PC-3 (cell line): ENCODE data around the gene TMEM87B. TPM values are rescaled to one million over a fixed set of nuclear protein-coding genes. Genes with fewer than 3 reads are reported as not detected.

Source experiments
- ATAC-seq: fragments of 200-7000 bp; cut with Tn5 transposase; 2 replicates; pipeline ENCODE4 v1.9.1; 2020; ENCODE audit warnings: mild to moderate bottlenecking, moderate library complexity
- BruUV-seq: library from RNA; stranded (reverse); fragments of 400-500 nt; replicated peaks from 2 replicates; lab custom pipeline; 2021; lab: Mats Ljungman, UMichigan
- CTCF ChIA-PET: fragments of 300-600 bp; sonication (Branson Sonifier 250); formaldehyde crosslinking; loops from one replicate; lab custom pipeline; 2022; ENCODE audit warnings: antibody characterized with exemption; lab: Charles Lee
- POLR2A ChIA-PET: fragments of 300-600 bp; sonication (Branson Sonifier 250); formaldehyde crosslinking; loops from one replicate; lab custom pipeline; 2022; ENCODE audit warnings: antibody characterized with exemption; ENCODE audit not compliant: unreplicated experiment; lab: Charles Lee
- DNase-seq: peaks from one replicate; pipeline ENCODE4 v3.0.0-alpha.2; 2015
- H2AFZ ChIP-seq: fragments of 300-600 bp; sonication (generic); 2 replicates; pipeline ENCODE4 v1.6.0; 2016; ENCODE audit warnings: antibody characterized with exemption, low read length
- H3F3A ChIP-seq: fragments of 300-600 bp; sonication (generic); one replicate; pipeline ENCODE4 v1.6.0; 2017; ENCODE audit warnings: antibody characterized with exemption, low read length, control low read depth, mild to moderate bottlenecking; ENCODE audit not compliant: unreplicated experiment
- H3K27ac ChIP-seq: fragments of 300-600 bp; sonication (generic); 2 replicates; pipeline ENCODE4 v1.5.1; 2016; ENCODE audit warnings: mild to moderate bottlenecking, low read length
- H3K27me3 ChIP-seq: fragments of 300-600 bp; sonication (generic); 2 replicates; pipeline ENCODE4 v1.6.1; 2016; ENCODE audit warnings: low read length, mixed read lengths
- H3K36me3 ChIP-seq: fragments of 300-600 bp; sonication (generic); 2 replicates; pipeline ENCODE4 v1.6.1; 2016; ENCODE audit warnings: low read depth, mixed run types, low read length, mixed read lengths
- H3K4me1 ChIP-seq: fragments of 300-600 bp; sonication (generic); 2 replicates; pipeline ENCODE4 v1.5.1; 2016; ENCODE audit warnings: low read length; ENCODE audit not compliant: insufficient read depth
- H3K4me2 ChIP-seq: fragments of 300-600 bp; sonication (generic); 2 replicates; pipeline ENCODE4 v1.6.0; 2016; ENCODE audit warnings: low read length
- H3K4me3 ChIP-seq: fragments of 300-600 bp; sonication (generic); 2 replicates; pipeline ENCODE4 v1.5.1; 2016; ENCODE audit warnings: mild to moderate bottlenecking, low read length, mixed read lengths
- H3K79me2 ChIP-seq: fragments of 300-600 bp; sonication (generic); 2 replicates; pipeline ENCODE4 v1.6.1; 2017; ENCODE audit warnings: low read length, mixed read lengths
- H3K9ac ChIP-seq: fragments of 300-600 bp; sonication (generic); 2 replicates; pipeline ENCODE4 v1.6.0; 2016; ENCODE audit warnings: mild to moderate bottlenecking, low read length
- H3K9me2 ChIP-seq: fragments of 300-600 bp; sonication (generic); replicated peaks from 2 replicates; pipeline ENCODE4 v1.6.1; 2016; ENCODE audit warnings: mixed run types, low read length, mixed read lengths
- H3K9me3 ChIP-seq: fragments of 300-600 bp; sonication (generic); 2 replicates; pipeline ENCODE4 v1.6.1; 2016; ENCODE audit warnings: low read length, mixed read lengths
- H4K20me1 ChIP-seq: fragments of 300-600 bp; sonication (generic); 2 replicates; pipeline ENCODE4 v1.6.1; 2016; ENCODE audit warnings: low read length, mixed read lengths
- EZH2 ChIP-seq: fragments of 300-600 bp; sonication (generic); IDR thresholded peaks from one replicate; pipeline ENCODE4 v1.6.1; 2017; ENCODE audit warnings: antibody characterized with exemption, mild to moderate bottlenecking, low read length; ENCODE audit not compliant: unreplicated experiment
- EZH2phosphoT487 ChIP-seq: fragments of 300-600 bp; sonication (generic); IDR thresholded peaks from 2 replicates; pipeline ENCODE4 v1.6.1; 2018; ENCODE audit warnings: mild to moderate bottlenecking, antibody characterized with exemption, low read length, borderline replicate concordance
- intact Hi-C: fragments of 100-400 bp; cut with micrococcal nuclease; formaldehyde crosslinking; loops from 2 replicates; pipeline ENCODE4 v1.9.0; 2023
- total RNA-seq: library from RNA; depleted of rRNA; stranded (reverse); fragments of >200 nt; gene quantifications from 2 replicates; pipeline ENCODE4 v1.2.3, GENCODE V29; 2014
- TF ChIP-seq, protein P1 (sequence below): fragments of 300-600 bp; sonication (generic); conservative IDR thresholded peaks from 2 replicates; pipeline ENCODE4 v1.5.1; 2017; ENCODE audit warnings: antibody characterized with exemption, low read depth, mild to moderate bottlenecking, low read length

TMEM87B gene
- total RNA-seq, 1 experiment from 2014 or later, result 11.2 TPM

DNA sequence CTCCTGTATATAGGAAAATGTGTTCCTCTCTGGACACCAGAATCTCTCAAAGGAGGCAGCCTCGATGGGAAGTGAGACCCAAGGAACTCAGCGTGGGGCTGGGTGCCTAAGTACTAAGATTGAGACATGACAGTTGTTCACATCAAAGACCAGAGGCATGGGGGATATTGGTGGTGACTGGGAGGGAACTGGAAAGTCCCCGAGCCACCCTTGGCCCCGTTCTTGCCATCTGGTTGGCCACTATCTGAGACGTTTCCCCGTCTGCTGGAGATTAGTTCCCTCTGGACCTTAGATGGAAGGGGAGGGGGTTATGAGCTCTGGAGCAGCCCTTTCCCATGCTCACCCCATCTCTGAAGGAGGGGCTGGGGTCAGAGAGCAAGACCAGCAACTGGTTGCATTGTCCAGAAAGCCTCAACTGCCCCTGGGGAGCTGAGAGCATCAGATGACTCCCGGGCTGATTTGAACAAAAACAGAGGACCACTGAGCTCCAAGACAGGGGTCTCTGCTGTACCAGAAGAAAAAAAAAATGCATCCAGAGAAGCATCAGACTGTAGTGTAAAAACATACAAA is 94.9 kb downstream of the TMEM87B start:
- intact Hi-C loops, result no loop called here
- H3K79me2 ChIP-seq, result no peaks in the 10 kb centered on the region
- no peak for TF ChIP-seq EZH2
- TF ChIP-seq, protein P1, sequence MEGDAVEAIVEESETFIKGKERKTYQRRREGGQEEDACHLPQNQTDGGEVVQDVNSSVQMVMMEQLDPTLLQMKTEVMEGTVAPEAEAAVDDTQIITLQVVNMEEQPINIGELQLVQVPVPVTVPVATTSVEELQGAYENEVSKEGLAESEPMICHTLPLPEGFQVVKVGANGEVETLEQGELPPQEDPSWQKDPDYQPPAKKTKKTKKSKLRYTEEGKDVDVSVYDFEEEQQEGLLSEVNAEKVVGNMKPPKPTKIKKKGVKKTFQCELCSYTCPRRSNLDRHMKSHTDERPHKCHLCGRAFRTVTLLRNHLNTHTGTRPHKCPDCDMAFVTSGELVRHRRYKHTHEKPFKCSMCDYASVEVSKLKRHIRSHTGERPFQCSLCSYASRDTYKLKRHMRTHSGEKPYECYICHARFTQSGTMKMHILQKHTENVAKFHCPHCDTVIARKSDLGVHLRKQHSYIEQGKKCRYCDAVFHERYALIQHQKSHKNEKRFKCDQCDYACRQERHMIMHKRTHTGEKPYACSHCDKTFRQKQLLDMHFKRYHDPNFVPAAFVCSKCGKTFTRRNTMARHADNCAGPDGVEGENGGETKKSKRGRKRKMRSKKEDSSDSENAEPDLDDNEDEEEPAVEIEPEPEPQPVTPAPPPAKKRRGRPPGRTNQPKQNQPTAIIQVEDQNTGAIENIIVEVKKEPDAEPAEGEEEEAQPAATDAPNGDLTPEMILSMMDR, result no peak
- no peak for TF ChIP-seq EZH2phosphoT487
- H2AFZ ChIP-seq, result no peak overlapping the region
- H3K4me1 ChIP-seq, result no peaks in the 10 kb centered on the region
- H3K9me3 ChIP-seq, result no peaks in the 10 kb centered on the region
- H3K4me2 ChIP-seq, result no peak overlapping the region
- H3K9me2 ChIP-seq, result no peaks in the 10 kb centered on the region
- H3K9ac ChIP-seq, result no peak overlapping the region
- DNase-seq, result no peak
- H3K27ac ChIP-seq, result no peak overlapping the region
- ChIA-PET POLR2A (no interaction called here), CTCF (no interaction called here)
- no peaks in the 10 kb centered on the region for H3K36me3 ChIP-seq
- H3F3A ChIP-seq, result no peaks in the 10 kb centered on the region
- no peak for ATAC-seq
- no TSS peak for BruUV-seq
- no peaks in the 10 kb centered on the region for H3K27me3 ChIP-seq
- no peak overlapping the region for H3K4me3 ChIP-seq
- H4K20me1 ChIP-seq, result no peaks in the 10 kb centered on the region

DNA sequence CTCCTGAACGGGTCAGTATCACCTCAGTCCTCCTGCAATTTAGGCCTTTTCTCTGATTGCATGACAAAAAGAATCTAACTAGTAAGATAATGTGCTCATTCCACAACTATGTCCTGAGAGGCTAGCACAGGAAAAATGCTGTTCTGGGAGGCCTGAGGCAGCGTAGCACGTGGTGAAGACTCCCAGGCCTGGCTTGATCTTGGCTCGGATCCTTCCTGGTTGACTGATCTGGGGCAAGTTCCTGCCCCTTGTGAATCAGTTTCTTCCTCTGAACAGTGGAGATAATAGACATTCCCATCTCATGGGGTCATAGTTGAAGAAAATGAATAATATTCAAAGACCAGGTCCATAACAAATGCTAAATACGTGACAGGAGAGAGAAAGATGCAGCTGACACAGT is 95.4 kb downstream of the TMEM87B start:
- no peaks in the 10 kb centered on the region for H3K36me3 ChIP-seq
- no TSS peak for BruUV-seq
- ChIA-PET POLR2A (no interaction called here), CTCF (no interaction called here)
- H3F3A ChIP-seq, result no peaks in the 10 kb centered on the region
- H3K9me3 ChIP-seq, result no peaks in the 10 kb centered on the region
- no peak overlapping the region for H3K9ac ChIP-seq
- ATAC-seq, result no peak
- H3K27ac ChIP-seq, result no peak overlapping the region
- no peaks in the 10 kb centered on the region for H3K27me3 ChIP-seq
- H4K20me1 ChIP-seq, result no peaks in the 10 kb centered on the region
- no peak overlapping the region for H3K4me3 ChIP-seq
- H3K9me2 ChIP-seq, result no peaks in the 10 kb centered on the region
- TF ChIP-seq, protein P1, result no peak
- TF ChIP-seq EZH2phosphoT487, result no peak
- no peak for TF ChIP-seq EZH2
- no peak overlapping the region for H3K4me2 ChIP-seq
- H3K4me1 ChIP-seq, result no peaks in the 10 kb centered on the region
- intact Hi-C loops, result no loop called here
- no peak for DNase-seq
- no peak overlapping the region for H2AFZ ChIP-seq
- H3K79me2 ChIP-seq, result no peaks in the 10 kb centered on the region

DNA sequence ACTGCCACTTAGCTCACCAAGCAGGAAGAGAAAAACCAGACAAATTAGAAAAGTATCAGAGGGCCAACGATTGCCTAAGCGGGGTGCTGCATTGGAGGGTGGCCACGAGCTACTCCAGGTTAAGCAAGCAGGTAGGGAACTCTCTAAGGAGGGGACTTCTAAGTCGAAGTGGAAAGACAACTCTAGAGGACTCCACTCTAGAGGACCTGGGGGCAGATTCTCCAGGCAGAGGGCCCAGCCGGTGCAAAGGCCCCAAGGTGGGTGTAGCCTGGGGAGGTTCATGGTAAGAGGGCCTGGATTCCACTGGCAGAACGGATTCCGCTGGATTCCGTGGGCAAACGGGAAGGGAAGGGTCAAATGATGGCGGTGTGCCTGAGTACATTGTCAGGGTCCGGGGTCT is 95.8 kb downstream of the TMEM87B start:
- intact Hi-C loops, result no loop called here
- no peak overlapping the region for H2AFZ ChIP-seq
- H3K36me3 ChIP-seq, result no peaks in the 10 kb centered on the region
- H3K4me3 ChIP-seq, result no peak overlapping the region
- no peak overlapping the region for H3K4me2 ChIP-seq
- no peaks in the 10 kb centered on the region for H3K9me2 ChIP-seq
- ChIA-PET POLR2A (no interaction called here), CTCF (no interaction called here)
- H3K4me1 ChIP-seq, result no peaks in the 10 kb centered on the region
- TF ChIP-seq EZH2phosphoT487, result no peak
- TF ChIP-seq EZH2, result no peak
- TF ChIP-seq, protein P1, result no peak
- DNase-seq, result no peak
- no peaks in the 10 kb centered on the region for H3K79me2 ChIP-seq
- no peaks in the 10 kb centered on the region for H3K27me3 ChIP-seq
- no peaks in the 10 kb centered on the region for H4K20me1 ChIP-seq
- no TSS peak for BruUV-seq
- ATAC-seq, result no peak
- no peak overlapping the region for H3K9ac ChIP-seq
- H3F3A ChIP-seq, result no peaks in the 10 kb centered on the region
- no peaks in the 10 kb centered on the region for H3K9me3 ChIP-seq
- H3K27ac ChIP-seq, result no peak overlapping the region
